GM12873 (cell line): Measurements from ENCODE around the gene CTNNBIP1.

ENCODE experiments used
- TF ChIP-seq, protein P1 (sequence below): IDR thresholded peaks from 2 replicates; pipeline ENCODE4 v1.5.1; 2012; ENCODE audit warnings: low read depth, mild to moderate bottlenecking, moderate library complexity, low read length, control low read depth; ENCODE audit not compliant: insufficient read depth; ENCODE audit errors: missing control alignments

The CTNNBIP1 gene

DNA sequence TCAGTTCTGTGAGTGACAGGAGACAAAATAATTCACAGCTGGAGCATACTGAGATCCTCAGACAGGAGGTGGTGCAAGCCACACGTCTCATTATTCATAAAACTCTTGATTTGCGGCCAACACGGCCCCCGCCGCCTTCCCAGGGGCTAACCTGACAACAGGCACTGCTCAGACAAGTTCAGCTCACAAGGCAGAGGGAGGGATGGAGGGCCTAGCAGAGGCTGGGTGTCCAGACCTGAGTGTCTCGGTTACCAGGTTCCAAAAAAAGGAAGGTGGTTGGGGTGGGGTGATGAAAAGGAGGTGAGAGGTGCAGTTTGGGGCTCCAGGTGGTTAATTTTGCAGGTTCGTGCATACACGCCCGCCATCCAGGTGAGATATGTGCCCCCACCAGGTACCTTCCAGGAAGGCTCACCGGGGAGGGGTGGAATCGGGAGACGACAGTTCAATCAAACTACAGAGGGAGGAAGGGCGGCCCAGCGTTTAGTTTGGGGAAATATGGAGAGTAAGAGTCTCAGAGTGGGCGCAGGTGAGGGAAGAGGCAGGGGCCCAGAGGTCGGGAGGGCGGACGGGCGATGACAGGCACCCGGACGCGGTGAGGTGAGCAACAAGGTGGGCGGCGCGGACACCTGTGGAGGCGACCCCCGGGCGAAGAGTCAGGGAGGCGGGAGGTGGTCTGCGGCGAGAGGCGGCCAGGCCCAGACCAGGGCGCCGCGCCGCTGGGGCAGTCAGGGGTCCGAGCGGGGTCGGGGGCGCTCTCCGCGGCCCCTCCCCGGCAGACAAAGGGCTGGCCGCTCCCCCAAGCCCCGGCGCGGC is 629 bp downstream of the CTNNBIP1 start:
- TF ChIP-seq, protein P1, sequence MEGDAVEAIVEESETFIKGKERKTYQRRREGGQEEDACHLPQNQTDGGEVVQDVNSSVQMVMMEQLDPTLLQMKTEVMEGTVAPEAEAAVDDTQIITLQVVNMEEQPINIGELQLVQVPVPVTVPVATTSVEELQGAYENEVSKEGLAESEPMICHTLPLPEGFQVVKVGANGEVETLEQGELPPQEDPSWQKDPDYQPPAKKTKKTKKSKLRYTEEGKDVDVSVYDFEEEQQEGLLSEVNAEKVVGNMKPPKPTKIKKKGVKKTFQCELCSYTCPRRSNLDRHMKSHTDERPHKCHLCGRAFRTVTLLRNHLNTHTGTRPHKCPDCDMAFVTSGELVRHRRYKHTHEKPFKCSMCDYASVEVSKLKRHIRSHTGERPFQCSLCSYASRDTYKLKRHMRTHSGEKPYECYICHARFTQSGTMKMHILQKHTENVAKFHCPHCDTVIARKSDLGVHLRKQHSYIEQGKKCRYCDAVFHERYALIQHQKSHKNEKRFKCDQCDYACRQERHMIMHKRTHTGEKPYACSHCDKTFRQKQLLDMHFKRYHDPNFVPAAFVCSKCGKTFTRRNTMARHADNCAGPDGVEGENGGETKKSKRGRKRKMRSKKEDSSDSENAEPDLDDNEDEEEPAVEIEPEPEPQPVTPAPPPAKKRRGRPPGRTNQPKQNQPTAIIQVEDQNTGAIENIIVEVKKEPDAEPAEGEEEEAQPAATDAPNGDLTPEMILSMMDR, result no peak

DNA sequence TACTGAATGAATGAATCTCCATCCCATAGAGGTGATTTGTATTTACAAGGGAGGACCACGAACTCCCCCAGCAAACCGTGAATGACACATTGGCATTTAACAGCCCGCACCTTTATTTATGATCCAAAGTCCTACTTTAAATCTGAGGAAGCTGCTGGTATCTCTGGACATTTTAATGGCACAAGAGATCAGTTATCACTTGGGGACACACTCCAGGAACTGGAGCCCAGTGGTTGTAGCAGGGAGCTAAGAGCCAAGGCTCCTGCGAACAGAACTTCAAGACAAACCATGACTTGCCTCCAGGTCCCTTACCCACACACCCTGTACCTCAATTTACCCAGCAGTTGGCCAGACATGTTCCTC is 1.2 kb downstream of the CTNNBIP1 start:
- TF ChIP-seq, protein P1, result no peak

DNA sequence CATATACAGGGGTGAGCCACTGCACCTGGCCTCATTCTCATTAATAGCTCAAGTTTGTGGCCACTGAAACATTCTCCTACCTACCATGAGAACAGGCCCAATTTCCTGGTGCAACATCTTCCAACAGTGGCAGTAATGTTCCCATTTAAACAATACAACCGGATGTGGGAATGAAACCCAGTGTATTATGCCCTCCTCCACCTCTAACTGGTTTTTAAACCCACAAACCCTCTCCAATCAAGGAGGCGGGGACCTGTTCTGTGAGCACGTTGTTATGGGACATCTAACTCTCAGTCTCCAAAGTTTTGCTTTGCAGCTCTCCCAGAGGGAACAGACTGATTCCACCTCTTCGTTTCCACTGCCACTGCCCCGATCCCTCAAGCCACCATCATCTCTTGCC is 2.6 kb downstream of the CTNNBIP1 start:
- TF ChIP-seq, protein P1, result no peak

DNA sequence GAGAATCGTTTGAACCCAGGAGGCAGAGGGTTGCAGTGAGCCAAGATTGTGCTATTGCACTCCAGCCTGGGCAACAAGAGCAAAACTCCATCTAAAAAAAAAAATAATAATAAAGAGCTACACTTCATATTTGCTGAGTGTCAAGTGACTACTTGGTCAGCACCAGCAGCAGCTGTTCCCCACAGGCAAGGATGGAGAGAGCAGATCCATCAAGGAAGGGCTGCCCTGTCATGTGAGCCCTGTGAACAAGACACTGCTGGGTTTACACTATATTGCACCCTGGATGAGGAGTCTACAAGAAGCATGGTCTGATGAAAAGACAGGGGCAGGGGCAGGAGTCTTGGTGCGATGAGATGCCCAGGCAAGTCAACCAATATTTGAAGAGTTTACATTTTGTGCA is 3.6 kb downstream of the CTNNBIP1 start:
- TF ChIP-seq, protein P1, result no peak

DNA sequence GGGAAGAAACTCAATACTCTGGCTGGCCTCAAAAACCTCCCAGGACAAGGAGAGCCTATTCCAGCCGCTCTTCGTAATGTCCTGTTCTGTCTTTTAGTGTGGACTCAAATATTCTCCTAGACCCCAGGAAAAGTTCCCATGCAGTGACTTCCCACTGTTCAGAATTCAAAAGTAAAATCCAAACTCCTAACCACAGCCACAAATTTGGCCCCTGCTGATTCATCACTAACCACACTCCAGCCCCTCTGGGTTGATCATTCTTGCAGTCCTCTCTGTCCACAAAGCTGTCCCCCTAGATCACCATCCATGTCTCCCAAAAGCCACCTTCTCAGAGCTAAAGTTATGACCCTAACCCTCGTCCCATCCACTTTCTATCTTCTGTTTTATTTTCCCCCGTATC is 5.1 kb downstream of the CTNNBIP1 start:
- TF ChIP-seq, protein P1, result no peak

DNA sequence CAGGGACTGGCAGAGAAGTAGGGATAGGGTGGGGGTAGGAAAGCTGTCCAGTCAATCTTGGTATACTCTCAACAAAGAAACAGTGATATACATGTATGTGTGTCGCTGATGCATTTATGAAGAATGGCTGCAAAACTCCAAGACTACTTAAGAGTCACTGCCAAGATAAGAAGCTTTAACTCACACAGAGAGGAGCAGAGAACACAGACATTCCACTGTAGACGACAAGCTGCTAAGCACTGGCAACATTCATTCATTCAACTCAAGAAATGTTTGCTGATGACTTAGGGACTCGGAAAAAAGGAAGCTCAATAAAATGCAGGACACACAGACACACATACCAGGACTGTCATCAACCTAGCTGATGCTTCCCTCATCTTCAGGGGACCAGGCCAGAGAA is 5.5 kb downstream of the CTNNBIP1 start:
- TF ChIP-seq, protein P1, result no peak

DNA sequence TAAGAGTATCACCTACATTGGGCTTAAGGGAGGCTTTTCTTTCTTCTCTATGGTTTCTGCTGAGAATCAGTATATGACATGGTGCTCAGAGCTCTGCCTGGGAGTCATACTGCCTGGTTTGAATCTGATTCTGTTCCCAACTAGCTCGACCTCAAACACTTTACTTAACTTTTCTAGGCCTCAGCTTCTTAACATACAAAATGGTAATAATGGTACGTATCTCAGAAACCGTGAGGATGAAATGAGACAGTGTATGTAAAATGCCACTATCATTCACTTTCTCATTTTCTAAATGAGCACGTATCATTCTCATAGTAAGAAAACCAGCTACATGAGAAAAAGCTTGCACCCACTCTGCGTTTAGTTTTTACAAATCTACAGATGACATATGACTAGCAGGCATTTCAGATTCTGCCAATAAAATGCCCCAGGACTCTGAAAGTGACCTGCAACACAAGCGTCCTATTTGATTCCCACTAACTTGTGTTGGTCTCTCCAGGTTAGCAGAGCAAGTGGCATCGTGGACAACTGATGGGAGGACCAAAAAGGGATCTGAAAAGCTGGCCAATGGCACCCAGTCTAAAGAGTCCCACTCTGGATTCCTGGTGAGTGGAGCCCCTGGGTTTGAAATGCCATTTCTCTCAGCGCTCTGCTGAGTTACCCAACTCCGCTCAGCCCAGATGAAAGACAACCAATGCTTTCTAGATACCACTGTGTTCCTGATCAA is 6.1 kb downstream of the CTNNBIP1 start:
- TF ChIP-seq, protein P1, result no peak
